Nephron progenitor cell (in vitro differentiated cells): ENCODE results near the gene SSBP3.

Experiments used
- DNase-seq: peaks from one replicate; pipeline ENCODE4 v3.0.0; 2021
- H3K27ac Mint-ChIP-seq: 2 replicates; pipeline ENCODE4 v1.8.0; 2021; ENCODE audit warnings: mild to moderate bottlenecking, moderate library complexity, mixed read lengths
- H3K27me3 Mint-ChIP-seq: 2 replicates; pipeline ENCODE4 v1.8.0; 2021; ENCODE audit warnings: mild to moderate bottlenecking, low read depth, mixed read lengths; ENCODE audit not compliant: poor library complexity
- H3K36me3 Mint-ChIP-seq: 2 replicates; pipeline ENCODE4 v1.8.0; 2021; ENCODE audit warnings: low read depth, mixed read lengths
- H3K4me1 Mint-ChIP-seq: 2 replicates; pipeline ENCODE4 v1.8.0; 2021; ENCODE audit warnings: mixed read lengths
- H3K4me3 Mint-ChIP-seq: 2 replicates; pipeline ENCODE4 v1.8.0; 2021; ENCODE audit warnings: mild to moderate bottlenecking, moderate library complexity, mixed read lengths
- H3K9me3 Mint-ChIP-seq: 2 replicates; pipeline ENCODE4 v1.8.0; 2021; ENCODE audit warnings: mild to moderate bottlenecking, moderate library complexity, mixed read lengths
- TF ChIP-seq, protein P1 (sequence below): fragments of 200-600 bp; sonication (generic); IDR thresholded peaks from 2 replicates; pipeline ENCODE4 v1.5.0; 2021; ENCODE audit warnings: antibody characterized with exemption

The SSBP3 gene

DNA sequence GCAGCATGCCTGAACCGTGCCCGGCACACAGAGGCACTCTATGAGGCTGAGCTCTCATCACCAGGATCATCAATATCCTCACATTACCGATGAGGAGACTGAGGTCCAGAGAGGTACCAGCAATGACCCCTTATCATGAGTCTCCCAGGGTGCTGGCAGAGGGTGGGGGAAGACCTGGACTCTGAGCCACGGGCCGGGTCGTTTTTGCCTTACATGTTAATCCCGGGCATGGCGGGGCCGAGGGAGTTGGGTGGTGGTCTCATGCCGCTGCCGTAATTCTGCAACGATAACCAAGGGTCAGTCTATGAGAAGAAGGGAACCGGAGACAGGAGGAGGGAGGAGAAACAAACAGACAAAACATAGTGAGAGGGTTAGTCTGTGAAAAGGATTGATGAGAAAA, 163.2 kb downstream of the SSBP3 start:
- Mint-ChIP-seq H3K27ac (peak overlapping the region; percentile 62), H3K4me3 (no peak overlapping the region), H3K27me3 (peaks cover 3% of the 10 kb centered on the region), H3K36me3 (peaks cover 52% of the 10 kb centered on the region), H3K9me3 (no peaks in the 10 kb centered on the region), H3K4me1 (peaks cover 18% of the 10 kb centered on the region)
- TF ChIP-seq, protein P1, sequence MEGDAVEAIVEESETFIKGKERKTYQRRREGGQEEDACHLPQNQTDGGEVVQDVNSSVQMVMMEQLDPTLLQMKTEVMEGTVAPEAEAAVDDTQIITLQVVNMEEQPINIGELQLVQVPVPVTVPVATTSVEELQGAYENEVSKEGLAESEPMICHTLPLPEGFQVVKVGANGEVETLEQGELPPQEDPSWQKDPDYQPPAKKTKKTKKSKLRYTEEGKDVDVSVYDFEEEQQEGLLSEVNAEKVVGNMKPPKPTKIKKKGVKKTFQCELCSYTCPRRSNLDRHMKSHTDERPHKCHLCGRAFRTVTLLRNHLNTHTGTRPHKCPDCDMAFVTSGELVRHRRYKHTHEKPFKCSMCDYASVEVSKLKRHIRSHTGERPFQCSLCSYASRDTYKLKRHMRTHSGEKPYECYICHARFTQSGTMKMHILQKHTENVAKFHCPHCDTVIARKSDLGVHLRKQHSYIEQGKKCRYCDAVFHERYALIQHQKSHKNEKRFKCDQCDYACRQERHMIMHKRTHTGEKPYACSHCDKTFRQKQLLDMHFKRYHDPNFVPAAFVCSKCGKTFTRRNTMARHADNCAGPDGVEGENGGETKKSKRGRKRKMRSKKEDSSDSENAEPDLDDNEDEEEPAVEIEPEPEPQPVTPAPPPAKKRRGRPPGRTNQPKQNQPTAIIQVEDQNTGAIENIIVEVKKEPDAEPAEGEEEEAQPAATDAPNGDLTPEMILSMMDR, result no peak
- DNase-seq, result no peak

DNA sequence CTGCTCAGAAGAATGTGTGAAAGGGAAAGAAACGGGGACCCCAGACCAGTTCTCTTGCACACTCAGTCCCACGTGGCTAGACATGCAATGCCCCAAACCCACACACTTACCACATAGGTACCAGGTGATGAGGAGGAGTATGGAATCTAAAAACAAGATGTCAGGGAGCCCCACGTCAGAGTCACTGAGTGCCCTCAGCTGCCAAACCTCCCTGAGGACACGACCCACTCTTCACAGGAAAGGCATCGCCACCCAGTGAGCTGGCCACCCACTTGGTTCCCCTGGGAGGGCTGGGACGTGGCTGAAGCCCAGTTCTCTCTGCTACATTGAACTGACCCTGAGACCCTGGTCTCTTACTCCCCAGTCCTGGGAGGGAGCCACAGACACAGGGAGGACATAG, 164.8 kb downstream of the SSBP3 start:
- no peak for DNase-seq
- TF ChIP-seq, protein P1, result no peak
- Mint-ChIP-seq H3K36me3 (peaks cover 67% of the 10 kb centered on the region), H3K4me3 (no peak overlapping the region), H3K27me3 (peaks cover 3% of the 10 kb centered on the region), H3K9me3 (peaks cover 3% of the 10 kb centered on the region), H3K4me1 (peaks cover 25% of the 10 kb centered on the region), H3K27ac (peak overlapping the region; percentile 39)

DNA sequence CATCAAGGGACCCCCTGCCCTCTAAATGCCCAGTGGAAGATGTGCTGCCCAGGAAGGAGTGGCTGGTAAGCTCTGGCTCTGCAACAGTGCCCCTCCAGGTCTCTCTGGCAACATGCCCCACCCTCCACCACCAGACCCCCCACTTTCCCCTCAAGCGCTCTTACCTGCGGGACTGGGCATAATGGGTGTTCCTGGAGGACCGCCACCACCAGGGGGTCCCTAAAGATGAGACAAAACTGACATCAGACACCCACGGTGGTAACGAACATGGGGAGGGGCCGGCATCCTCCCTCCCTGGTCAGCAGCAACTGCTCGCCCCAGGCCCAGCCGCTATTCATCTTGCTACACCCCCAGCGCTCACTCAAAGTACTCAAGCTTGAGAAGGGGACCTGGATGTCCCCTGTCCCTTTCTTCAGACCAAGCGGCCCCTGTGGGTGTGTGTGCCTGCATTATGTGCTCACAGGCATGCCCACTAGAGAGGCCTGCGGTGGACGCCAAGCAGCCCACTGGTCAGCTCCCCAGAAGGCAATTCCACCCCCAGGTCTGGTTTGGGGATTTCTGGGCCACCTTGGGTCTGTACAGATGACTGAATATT, 165.4 kb downstream of the SSBP3 start:
- DNase-seq, result no peak
- Mint-ChIP-seq H3K9me3 (peaks cover 4% of the 10 kb centered on the region), H3K4me1 (peaks cover 26% of the 10 kb centered on the region), H3K27me3 (peaks cover 3% of the 10 kb centered on the region), H3K27ac (peak overlapping the region; percentile 39), H3K36me3 (peaks cover 72% of the 10 kb centered on the region), H3K4me3 (no peak overlapping the region)
- TF ChIP-seq, protein P1, result no peak

DNA sequence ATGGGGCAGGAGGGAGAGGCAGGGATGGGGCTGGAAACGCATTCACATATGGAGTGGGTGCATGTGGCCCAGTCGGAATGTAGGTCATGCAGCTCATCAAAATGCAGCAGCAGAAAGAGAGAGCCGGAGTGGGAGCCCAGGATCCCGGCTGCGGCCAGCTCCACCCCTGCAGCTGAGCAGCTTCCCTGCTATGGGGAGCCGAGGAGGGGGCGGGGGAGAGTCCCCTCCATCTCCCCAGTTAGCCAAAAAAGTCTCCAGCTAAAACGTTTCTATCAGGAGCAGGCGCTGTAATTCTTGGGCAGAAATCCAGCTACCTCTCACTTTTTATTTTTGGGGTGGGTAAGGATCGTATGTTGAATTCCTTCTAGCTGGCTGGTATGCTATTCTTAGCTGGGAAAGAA, 166.6 kb downstream of the SSBP3 start:
- peaks cover 9% of the 10 kb centered on the region for H3K9me3 Mint-ChIP-seq
- H3K27ac Mint-ChIP-seq, result no peak overlapping the region
- H3K27me3 Mint-ChIP-seq, result peaks cover 1% of the 10 kb centered on the region
- DNase-seq, result no peak
- peaks cover 20% of the 10 kb centered on the region for H3K4me1 Mint-ChIP-seq
- no peak overlapping the region for H3K4me3 Mint-ChIP-seq
- H3K36me3 Mint-ChIP-seq, result peaks cover 77% of the 10 kb centered on the region
- TF ChIP-seq, protein P1, result no peak

DNA sequence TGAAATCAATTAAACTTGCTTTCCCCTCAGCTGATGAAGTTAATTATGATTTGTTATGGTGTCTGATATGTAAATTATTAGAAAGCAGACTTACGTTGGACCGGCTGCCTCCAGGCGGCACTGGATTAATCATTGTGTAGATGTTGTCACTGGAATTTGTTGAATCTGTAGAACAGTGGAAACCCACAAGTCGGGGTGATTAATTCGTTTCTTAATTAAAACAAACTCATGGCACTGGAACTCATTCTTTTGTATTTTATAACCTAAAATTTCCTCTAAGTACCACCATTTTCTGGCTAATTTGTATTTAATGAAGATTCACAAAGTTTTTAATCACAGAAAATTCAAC, 167.2 kb downstream of the SSBP3 start:
- Mint-ChIP-seq H3K36me3 (peaks cover 79% of the 10 kb centered on the region), H3K9me3 (peaks cover 13% of the 10 kb centered on the region), H3K27me3 (no peaks in the 10 kb centered on the region), H3K27ac (no peak overlapping the region), H3K4me1 (peaks cover 17% of the 10 kb centered on the region), H3K4me3 (no peak overlapping the region)
- TF ChIP-seq, protein P1, result no peak
- DNase-seq, result no peak

DNA sequence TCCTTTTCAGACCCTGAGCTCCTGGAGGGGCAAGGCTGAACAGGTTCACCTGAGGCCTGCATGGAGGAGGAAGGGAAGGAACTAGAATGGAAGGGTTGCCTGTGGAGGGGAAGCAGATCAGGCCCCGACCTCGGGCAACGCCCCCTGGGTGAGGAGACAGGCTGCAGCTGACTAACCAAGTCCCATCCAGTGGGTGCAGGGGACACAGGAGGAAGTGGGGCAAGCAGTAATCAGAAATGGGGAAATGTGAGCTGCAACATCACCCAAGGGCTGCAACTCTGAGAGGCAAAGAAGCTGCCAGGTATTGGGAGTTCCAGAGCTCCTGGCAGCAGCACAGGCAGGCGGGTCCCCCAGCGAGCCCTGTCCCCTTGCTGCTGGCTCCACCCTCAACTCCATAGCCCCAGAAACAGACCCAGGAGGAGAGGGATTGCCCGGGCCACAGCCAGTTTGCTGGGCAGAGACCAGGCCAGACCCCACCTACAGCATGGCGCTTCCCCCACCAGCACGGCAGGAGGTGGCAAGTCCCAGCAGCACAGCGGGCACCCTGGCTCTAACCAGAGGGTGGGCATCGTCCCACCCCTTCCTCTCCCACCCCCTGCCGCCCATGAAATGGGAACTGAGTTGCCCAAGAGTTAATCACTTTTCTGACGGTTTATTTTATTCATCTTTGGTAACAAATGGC, 167.7 kb downstream of the SSBP3 start:
- peaks cover 74% of the 10 kb centered on the region for H3K36me3 Mint-ChIP-seq
- no peaks in the 10 kb centered on the region for H3K27me3 Mint-ChIP-seq
- no peak overlapping the region for H3K27ac Mint-ChIP-seq
- DNase-seq, result no peak
- TF ChIP-seq, protein P1, result no peak
- H3K4me1 Mint-ChIP-seq, result peaks cover 17% of the 10 kb centered on the region
- H3K9me3 Mint-ChIP-seq, result peaks cover 13% of the 10 kb centered on the region
- no peak overlapping the region for H3K4me3 Mint-ChIP-seq
